HPDE6-E6E7 (cell line): Measurements from ENCODE around the gene ZNF534.
"Not testable (repeated sequence)": the region's sequence is repeated elsewhere in the genome, so short reads cannot be mapped to it uniquely, and the experiment has no call there.

ENCODE experiments used
- DNase-seq: peaks from one replicate; pipeline ENCODE4 v3.0.0; 2011; ENCODE audit warnings: missing footprints; ENCODE audit errors: extremely low spot score

The ZNF534 gene

DNA sequence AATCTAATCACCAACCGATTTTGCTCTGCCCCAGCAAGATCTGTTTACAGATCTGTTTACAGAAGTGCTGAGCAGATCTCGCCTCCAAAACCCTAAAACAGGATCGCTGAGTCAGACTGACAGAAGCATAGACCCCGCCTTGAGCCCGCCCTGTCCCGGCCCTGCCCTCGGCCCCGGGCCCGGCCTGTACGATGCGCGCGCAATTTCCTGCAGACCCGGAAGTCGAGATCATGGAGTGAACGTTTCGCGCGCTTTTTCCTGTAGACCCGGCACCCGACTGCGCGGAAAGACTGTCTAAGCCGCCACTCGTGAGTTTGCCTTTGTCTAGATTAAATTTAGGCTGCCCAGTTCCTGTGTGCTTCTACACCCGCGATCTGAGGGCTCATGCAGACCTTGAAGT lies at the start of gene ZNF534:
Gene ZNF534 (plus strand): TSS at position 212 of the 400 bp plus-strand sequence. CDS start 2,327 bp downstream, outside the sequence.
- no peak for DNase-seq

DNA sequence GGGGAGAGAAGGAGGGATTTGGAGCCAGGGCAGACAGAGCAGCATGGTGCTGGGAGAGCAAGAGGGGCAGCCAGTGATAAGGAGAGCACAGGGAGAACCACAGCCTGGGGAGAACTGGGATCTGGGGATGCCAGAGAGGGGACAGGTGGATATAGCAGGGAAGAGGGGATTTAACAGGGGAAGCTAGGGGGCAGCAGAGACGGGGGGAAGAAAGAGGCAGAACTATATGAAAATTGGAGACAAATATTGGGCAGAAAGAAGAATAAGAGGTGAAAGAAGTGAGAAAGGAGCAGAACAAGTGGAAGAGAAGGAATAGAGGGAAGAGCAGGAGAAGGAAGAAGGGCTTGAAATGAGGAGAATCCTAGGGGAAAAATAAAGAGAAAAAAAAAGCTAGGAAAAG lies 37.8 kb upstream of the ZNF534 start:
- DNase-seq = no peak

DNA sequence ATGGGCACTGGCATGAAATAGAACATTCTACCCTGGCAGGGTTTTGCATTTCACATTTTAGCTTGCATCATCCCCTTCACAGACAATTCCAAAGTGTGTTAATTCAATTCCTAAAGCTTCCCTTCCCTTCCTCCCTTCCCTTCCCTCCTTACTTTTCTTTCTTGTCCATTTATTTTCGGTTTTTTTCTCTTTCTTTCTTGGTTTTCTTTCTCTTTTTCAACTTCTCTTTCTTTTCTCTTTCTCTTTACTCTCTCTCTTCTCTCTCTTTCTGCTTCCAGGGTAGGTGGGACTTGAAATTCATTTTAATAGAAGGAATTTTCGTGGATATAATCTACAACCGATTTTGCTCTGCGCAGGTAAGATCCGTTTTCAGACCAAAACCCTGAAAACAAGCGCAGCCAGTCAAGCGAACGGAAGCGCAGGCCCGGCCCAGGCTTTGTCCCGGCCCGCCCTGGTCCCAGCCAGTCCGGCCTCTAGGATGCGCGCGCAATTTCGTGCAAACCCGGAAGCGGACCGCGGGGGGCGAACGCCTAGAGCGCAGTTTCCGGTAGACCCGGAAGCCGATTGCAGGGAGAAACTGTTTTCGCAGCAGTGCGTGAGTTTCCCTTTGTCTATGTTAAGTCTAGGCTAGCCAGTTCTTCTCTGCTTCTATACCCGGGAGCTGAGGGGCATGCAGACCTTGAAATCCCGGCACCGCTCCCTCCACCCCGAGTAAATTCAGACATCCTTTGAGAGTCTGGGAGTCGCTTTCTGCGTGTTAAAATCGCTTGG lies 31.5 kb upstream of the ZNF534 start, which contains the start of gene ZNF528:
Gene ZNF528 (plus strand): TSS at position 540 of the 771 bp plus-strand sequence. CDS start 4,165 bp downstream, outside the sequence.
- DNase-seq = peak; percentile 98

DNA sequence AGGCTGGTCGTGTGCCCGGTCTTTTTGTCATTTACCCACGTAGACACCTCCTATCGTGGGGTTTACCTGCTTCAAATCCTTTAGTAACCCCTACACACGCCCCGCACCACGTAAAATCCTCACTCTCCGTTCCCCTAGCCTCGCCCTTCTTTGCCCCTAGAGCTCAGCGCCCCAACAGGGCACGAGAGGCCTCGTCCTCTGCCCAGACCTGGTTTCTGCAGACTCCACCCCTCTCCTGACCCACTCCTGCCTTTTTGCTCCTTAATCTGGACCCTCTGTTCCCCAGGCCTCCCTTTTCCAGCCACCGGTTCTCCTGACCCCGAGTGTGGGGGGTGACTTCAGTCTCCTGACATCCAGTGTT lies 30.9 kb upstream of the ZNF534 start:
- DNase-seq = peak; percentile 36

DNA sequence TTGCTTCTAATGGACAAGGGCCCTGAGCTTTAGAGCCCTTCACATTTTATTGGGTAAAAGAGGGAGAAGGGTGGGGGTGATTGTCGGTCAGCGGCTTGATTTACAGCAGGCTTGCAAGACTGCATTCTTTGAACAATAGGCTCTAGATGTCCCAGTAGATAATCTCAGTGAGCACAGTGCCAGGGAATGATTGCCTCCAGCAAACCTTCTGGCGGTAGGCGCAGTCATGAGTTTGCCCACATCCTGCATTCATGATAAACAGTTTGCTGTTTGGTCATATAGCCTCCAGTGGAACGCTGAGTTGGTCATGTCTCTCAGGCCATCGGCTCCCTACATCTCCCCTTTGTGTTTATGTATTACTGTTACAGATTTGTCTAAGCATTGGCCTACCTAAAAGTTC lies 18.7 kb upstream of the ZNF534 start:
- no peak for DNase-seq

DNA sequence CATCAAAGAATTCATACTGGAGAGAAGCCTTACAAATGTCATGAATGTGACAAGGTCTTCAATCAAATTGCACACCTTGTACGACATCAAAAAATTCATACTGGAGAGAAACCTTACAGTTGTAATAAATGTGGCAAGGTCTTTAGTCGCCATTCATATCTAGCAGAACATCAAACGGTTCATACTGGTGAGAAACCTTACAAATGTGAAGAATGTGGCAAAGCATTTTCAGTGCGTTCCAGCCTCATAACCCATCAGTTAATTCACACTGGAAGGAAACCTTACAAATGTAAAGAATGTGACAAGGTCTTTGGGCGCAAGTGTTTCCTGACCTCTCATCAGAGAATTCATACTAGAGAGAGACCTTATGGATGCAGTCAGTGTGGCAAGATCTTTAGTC lies 13.2 kb upstream of the ZNF534 start:
- no peak for DNase-seq

DNA sequence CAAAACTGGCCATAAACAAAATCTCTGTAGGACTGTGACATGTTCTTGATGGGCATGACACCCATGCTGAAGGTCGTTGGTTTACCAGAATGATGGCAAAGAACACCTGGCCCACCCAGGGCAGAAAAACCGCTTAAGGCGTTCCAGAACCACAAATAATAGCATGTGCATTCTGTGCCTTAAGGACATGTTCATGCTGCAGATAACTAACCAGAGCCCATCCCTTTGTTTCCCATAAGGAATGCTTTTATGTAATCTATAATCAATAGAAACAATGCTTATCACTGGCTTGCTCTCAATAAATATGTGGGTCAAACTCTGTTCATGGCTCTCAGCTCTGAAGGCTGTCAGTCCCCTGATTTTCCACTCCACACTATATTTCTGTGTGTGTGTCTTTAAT lies 13.2 kb downstream of the ZNF534 start:
- DNase-seq = no peak

DNA sequence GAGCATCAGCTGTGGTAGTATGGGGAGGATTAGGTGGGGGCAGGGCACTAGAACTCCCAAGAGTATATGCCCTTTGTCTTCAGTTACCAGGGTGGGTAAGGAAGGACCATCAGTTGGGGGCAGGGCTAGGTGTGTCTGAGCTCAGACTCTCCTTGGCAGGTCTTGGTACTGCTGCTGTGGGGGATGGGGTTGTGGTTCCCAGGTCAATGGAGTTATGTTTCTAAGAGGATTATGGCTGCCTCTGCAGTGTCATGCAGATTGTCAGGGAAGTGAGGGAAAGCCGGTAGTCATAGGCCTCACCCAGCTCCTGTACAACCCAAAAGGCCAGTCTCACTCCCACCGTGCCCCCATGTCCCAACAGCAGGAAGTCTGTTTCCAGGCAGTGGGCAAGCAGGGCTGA lies 15.6 kb downstream of the ZNF534 start:
- DNase-seq = no peak

DNA sequence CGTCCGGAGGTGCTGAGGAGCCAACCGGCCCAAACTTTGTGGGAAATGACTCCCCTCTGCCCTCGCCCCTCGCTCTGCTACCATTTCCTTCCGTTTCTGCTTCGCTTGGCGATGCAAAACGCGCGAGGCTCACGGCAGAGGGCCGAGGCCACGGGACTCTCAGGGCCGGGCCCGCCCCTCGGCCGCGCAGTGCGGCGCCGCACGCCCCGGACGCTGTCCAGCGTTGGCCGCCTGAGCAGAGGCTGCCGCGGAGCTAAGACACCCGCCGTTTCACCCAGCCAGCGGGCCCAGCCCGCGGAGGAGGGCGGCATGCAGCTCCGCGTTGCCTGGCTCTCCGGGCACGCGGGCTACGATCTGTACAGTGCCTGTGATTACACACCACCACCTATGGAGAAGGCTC lies 22.3 kb downstream of the ZNF534 start:
- no peak for DNase-seq

DNA sequence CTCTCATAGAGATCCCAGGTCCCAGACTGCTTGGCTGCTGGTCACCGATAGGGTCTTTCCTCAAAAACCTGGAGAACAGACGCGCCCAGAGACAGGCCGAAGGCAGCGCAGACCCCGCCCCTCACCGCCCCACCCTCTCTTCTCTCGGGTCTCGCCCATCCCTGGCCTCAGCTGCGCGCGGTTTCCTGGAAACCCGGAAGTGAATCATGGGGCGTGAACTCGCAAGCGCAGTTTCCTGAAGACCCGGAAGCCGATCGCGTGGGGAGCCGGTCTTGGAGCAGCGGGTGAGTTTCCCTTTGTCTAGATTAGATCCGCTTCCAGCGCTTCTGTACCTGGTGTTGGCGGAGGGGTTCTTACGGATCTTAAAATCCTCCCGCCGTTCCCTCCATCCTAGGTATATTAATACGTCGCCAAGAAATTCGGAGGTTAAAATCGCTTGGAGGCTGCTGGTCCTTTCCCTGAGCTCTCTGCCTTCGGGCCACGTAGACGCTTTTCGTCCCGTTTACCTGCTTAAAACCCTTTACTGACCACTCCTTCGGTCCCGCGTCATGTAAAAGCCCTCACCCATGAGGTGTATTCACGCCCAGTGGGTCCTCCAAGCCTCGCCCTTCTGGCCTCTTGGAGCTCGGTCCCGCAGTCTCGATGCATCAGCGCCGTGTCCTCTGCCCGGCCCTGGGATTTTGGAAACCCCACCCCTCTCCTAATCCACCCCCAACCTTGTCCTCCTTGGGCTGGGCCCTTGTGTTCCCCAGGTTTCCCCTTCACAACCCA lies 24.6 kb downstream of the ZNF534 start, which contains the start of gene ZNF578:
Gene ZNF578 (plus strand): TSS at position 230 of the 771 bp plus-strand sequence. CDS start 48,293 bp downstream, outside the sequence.
- DNase-seq = peak; percentile 62

DNA sequence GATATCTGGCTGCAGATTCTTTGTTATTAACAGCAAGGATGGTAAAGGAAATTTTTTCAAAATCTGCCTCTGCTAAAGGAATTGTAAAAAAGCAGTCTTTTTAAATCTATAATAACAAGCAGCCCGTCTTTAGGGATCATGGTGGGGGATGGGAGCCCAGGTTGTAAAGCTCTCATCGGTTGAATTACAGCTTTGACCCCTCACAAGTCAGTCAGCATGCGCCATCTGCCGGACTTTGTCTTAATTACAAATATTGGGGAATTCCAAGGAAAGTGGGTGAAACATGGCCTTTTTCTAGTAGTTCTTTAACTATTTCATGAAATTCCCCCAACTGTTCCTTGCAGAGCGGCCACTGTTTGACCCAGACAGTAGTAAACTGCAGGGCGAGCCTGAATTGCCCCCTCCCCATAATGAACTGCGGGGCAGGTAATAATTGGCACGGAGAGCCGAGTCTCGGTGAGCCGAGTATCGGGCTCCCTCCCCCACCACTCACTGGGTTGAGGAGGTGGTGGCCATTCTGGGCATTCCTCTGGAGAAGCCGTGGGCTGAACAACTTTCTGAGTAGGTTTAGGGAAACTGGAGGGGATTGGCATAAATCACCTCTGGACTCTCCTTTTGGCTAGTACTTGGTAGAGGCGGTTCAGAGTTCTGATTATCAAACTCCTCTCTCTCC lies 36.0 kb downstream of the ZNF534 start:
- no peak for DNase-seq

DNA sequence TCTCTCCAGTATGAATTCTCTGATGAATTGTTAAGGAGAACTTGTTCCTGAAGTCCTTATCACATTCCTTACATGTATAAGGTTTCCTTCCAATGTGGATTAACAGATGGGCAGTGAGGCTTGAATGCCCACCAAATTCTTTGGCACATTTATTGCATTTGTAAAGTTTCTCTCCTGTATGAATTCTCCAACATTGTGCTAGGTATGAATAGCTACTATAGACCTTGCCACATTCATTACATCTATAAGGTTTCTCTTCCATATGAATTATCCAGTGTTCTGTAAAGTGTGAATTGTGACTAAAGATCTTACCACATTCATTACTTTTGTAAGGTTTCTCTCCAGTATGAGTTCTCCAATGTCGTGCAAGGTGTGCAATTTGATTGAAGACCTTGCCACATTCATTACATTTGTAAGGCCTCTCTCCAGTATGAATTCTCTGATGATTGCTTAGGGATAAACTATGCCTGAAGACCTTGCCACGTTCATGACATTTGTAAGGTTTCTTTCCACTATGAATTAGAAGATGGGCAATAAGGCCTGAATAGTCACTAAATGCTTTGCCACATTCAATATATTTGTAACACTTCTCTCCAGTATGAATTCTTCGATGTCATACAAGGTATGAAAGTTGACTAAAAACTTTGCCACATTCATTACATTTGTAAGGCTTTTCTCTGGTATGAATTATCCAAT lies 44.9 kb downstream of the ZNF534 start:
- no peak for DNase-seq

DNA sequence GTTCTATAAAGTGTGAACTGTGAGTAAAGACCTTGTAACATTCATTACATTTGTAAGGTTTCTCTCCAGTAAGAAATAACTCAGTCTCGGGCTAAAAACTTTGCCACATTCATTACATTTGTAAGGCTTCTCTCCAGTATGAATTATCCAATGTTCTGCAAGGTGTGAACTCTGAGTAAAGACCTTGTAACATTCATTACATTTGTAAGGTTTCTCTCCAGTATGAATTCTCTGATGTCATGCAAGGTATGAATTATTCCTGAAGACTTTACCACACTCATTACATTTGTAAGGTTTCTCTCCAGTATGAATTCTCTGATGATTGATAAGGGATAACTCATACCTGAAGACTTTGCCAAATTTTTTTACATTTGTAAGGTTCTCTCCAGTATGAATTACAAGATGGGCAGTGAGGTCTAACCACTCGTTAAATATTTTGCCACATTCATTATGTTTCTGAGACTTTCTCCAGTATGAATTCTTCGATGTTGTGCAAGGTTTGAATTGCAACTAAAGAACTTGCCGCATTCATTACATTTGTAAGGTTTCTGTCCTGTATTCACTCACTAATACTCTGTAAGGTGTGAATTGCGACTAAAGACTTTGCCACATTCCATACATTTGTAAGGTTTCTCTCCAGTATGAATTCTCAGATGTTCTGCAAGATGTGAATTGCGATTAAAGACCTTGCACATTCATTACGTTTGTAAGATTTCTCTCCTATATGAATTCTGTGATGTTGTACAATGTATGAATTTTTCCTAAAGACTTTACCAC lies 45.6 kb downstream of the ZNF534 start:
- no peak for DNase-seq

DNA sequence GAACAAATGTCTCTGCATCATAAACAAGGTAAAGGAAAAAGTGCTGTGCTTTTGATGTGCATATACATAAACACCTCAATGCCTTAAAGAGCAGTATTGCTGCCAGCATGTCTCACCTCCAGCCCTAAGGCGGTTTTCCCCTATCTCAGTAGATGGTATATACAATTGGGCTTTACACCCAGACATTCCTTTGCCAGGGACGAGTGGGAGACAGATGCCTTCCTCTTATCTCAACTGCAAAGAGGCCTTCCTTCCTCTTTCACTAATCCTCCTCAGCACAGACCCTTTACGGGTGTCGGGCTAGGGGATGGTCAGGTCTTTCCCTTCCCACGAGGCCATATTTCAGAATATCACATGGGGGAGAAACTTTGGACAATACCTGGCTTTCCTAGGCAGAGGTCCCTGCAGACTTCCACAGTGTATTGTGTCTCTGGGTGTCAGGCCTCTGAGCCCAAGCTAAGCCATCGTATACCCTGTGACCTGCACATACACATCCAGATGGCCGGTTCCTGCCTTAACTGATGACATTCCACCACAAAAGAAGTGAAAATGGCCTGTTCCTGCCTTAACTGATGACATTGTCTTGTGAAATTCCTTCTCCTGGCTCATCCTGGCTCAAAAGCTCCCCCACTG lies 55.3 kb downstream of the ZNF534 start:
- not testable (repeated sequence) for DNase-seq

DNA sequence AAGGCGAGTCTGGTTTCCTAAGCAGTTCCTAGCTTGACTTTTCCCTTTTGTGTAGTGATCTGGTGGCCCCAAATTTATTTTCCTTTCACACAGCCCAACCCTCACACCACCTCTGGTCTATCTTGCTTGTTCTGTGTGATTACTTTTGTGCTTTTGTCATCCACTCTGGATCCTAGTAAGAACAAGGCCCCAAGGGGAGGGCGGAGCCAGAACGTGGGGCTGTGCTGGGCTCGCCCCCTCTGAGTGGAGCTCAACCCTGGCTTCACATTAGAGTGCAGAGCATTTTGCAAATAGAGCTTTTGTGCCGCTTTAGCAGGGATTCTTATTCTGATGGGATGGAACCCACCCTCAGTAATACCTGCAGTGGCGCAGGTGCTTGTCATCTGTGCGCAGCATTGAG lies 56.1 kb downstream of the ZNF534 start:
- not testable (repeated sequence) for DNase-seq

DNA sequence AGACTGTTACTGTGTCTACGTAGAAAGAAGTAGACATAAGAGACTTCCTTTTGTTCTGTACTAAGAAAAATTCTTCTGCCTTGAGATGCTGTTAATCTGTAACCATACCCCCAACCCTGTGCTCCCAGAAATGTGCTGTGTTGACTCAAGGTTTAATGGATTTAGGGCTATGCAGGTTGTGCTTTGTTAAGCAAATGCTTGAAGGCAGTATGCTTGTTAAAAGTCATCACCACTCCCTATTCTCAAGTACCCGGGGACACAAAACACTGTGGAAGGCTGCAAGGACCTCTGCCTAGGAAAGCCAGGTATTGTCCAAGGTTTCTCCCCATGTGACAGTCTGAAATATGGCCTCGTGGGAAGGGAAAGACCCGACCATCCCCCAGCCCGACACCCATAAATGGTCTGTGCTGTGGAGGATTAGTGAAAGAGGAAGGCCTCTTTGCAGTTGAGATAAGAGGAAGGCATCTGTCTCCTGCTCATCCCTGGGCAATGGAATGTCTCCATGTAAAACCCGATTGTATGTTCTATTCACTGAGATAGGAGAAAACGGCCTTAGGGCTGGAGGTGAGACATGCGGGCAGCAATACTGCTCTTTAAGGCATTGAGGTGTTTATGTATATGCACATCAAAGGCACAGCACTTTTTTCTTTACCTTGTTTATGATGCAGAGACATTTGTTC lies 56.8 kb downstream of the ZNF534 start:
- DNase-seq = not testable (repeated sequence)

DNA sequence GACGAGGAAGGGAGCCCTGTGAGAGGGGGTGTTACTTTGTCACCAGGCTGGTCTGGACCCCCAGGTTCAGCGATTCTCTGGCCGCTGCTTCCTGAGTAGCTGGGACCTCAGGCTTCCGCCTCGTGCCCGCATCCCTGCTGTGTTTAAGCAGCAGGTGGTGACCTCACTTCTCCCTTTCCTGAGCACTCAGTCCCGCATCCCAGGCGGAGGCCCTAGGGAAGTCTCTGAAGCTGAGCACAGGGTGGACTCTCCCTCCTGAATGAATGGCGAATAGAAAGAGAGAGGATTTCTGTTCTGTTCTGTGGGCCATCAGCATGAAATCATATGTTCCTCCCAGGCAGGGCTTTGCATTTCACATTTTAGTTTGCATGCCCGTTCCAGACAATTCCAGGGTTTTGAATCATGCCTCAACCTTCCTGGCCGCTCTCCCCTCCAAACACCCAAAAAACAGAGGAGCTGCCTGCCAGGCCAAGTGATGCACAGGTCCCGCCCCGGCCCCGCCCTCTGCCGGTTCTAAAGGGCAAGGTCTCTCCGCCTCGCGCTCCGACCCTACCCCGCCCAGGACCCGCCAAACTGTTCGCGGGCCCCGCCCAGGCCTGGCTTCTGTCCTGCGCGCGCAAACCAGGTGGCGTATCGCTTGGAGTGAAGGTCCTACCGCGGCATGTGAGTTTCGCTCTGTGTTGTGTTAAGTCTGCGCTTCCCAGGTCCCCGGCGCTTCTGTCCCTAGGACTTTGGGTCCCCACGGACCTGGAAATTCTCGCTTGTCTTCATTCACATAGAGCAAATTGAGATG lies 63.4 kb downstream of the ZNF534 start:
- DNase-seq = no peak

DNA sequence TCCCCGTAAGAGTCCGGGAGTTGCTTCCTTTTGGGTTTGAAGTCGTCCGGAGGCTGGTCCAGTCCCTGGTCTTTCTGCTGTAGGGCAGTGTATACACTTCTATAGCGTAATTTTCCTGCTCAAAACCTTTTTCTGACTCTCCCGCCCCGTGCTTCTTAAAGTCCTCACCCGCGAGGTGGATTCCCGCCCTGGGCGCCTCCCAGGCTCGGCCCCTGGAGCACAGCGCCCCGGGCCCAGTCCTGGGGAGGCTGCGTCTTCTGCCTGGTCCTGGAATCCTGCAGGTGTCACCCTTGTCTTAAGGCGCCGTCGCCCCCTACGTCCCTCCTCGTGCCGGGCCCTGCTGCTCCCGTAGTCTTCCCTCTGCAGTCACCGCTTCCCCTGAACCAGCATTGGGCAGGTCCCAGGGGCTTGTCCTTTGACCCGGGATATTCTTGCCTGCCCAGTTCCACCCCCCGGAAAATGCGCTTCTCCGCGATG lies 64.1 kb downstream of the ZNF534 start:
- no peak for DNase-seq

DNA sequence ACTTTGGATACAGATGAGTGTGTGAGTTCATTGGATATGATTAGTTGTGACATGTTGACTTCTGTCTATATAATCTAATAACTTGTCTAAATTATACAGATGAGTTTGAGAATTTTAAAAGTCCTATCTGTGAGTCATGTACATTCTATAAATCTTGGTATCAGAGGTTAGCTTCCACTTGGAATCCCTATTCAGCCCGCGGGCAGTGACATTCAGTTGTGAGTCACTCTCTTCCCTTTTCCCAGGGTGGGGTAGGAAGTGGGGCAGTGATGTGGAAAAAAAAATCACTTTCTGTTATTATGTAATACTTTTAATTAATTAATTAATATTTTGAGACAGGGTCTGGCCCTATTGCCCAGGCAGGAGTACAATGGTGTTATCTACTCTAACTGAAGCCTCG lies 65.6 kb downstream of the ZNF534 start:
- DNase-seq = peak; percentile 6
